HEK293T (cell line): ENCODE data around the gene CRYGS.

ENCODE experiments used
- ELF4 ChIP-seq: fragments of 450-650 bp; IDR thresholded peaks from 2 replicates; pipeline ENCODE4 v1.6.1; 2017; ENCODE audit warnings: antibody characterized with exemption
- TARDBP ChIP-seq: fragments of 450-650 bp; IDR thresholded peaks from 2 replicates; pipeline ENCODE4 v1.6.1; 2016
- TF ChIP-seq, protein P1 (sequence below): fragments of 450-650 bp; IDR thresholded peaks from 2 replicates; pipeline ENCODE4 v1.6.1; 2016

DNA sequence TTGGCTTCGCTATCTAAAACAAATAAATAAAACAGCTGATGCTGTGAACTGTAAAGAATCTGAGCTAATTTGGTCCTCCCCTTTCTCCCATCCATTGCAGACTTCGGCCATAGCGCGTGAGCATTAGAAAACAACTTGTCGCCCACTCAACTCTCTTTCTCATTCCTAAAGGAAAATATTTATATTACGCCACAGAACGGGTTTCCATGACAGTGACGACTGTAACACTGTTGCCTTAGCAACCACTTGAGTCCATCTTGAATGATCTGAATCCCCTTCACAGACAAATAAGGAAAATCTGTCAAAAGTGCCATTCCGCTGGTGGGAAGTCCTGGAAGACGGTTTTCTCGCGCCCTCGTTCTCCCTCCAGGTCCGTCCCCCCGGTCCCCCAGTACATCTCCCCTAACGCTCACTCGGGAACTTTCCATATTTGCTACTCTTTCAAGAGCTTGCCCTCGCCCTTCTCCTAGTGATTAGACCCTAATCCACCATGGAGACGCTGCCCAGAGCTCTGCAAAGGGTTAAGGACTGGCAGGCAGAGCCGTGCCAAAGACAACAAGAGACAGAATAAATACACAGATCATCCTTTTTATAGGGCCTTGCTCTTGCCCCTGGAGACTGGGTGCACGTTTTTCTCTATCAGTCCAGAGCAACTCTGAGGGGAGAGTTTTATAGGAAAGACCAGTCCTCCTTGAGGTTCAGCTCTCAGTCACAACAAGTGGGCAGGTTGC lies 50.5 kb downstream of the CRYGS start:
- TF ChIP-seq TARDBP = no peak
- TF ChIP-seq ELF4 = no peak
- TF ChIP-seq, protein P1, sequence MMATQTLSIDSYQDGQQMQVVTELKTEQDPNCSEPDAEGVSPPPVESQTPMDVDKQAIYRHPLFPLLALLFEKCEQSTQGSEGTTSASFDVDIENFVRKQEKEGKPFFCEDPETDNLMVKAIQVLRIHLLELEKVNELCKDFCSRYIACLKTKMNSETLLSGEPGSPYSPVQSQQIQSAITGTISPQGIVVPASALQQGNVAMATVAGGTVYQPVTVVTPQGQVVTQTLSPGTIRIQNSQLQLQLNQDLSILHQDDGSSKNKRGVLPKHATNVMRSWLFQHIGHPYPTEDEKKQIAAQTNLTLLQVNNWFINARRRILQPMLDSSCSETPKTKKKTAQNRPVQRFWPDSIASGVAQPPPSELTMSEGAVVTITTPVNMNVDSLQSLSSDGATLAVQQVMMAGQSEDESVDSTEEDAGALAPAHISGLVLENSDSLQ = no peak
